ENCODE measurements around the gene MAGEH1. TPM values are rescaled to one million over a fixed set of nuclear protein-coding genes. Genes with fewer than 3 reads are reported as not detected.

The MAGEH1 gene
- total and polyA plus RNA-seq, 9 of the 15 experiments (the other 6 are each of a cell fraction or from before 2014, with no cell fraction given): 3.7 to 14.9 (median 8.8) TPM

- peak; percentile 75 for ATAC-seq
- H3K27me3 ChIP-seq (ENCODE audit: control insufficient read depth in 2 of 2, insufficient read depth in 2 of 2, low read length in 2 of 2): no peaks in the 10 kb centered on the region
- ChIA-PET POLR2A (interaction anchor here (0.7 kb wide), 1 partner anchor 492 kb away, joined by 3 read pairs; no protein-coding TSS in a partner anchor), CTCF (ENCODE audit: low intra/inter-chr PET ratio) (no interaction called here)
- no peaks in the 10 kb centered on the region for H3K36me3 ChIP-seq (ENCODE audit: control insufficient read depth, insufficient read depth, low read length)
- BruUV-seq (replicated peaks): TSS peak; percentile 93
- peaks cover 6 to 11% of the 10 kb centered on the region in 2 experiments; a peak in 4 of 5 replicates for H3K4me1 ChIP-seq (replicated peaks in 1 of 2; ENCODE audit: control insufficient read depth in 2 of 2, insufficient read depth in 2 of 2, low read length in 2 of 2)
- peak overlapping the region; percentile 90 for H2AFZ ChIP-seq (ENCODE audit: low read depth, low read length)
- intact Hi-C loops (cut with micrococcal nuclease): no loop called here
- H4K20me1 ChIP-seq (replicated peaks; ENCODE audit: control insufficient read depth, insufficient read depth, low read length): no peaks in the 10 kb centered on the region
- FAIRE-seq: no peak
- peak overlapping the region; percentile 71 for H3K4me2 ChIP-seq (ENCODE audit: insufficient read depth, low read length)
- no peaks in the 10 kb centered on the region; the same call in 1 of the 3 replicates for H3K79me2 ChIP-seq (ENCODE audit: control insufficient read depth, insufficient read depth, low read length)
- WGBS (ENCODE audit: insufficient coverage, low coverage, missing lambda C conversion rate): 11% methylated on average over 13 of the region's 54 CpGs
- in situ Hi-C loops (cut with MboI): no loop called here
- DNase-seq (ENCODE audit: extremely low read depth in 1 of 4, low spot score in 3 of 4): peak; percentile 36 to 56 (median 51)
- no peaks in the 10 kb centered on the region for H3K9me3 ChIP-seq (replicated peaks; ENCODE audit: control insufficient read depth, insufficient read depth, low read depth, low read length)
- H3K27ac ChIP-seq (ENCODE audit: extremely low read depth, low read depth, low read length): peak overlapping the region; percentile 88
- no peaks in the 10 kb centered on the region for H3K9me1 ChIP-seq (ENCODE audit: control insufficient read depth, insufficient read depth, low read length)
- H3K4me3 ChIP-seq: peak overlapping the region; percentile 61
- peak overlapping the region; percentile 75 to 92 for H3K9ac ChIP-seq (ENCODE audit: insufficient read depth in 1 of 2, low read depth in 2 of 2, low read length in 2 of 2)
- no peak for TF ChIP-seq ZBTB9 (CRISPR knock-in tag; IDR thresholded peaks at IDR 0.05)
- TF ChIP-seq CHD4 (IDR thresholded peaks at IDR 0.05; ENCODE audit: insufficient read depth, insufficient replicate concordance, low read depth, low read length, poor library complexity, severe bottlenecking): no peak
- no peak for TF ChIP-seq THRA (IDR thresholded peaks at IDR 0.05)
- TF ChIP-seq ZNF57 (CRISPR knock-in tag; IDR thresholded peaks at IDR 0.05): no peak
- no peak for TF ChIP-seq ZNF780A (CRISPR knock-in tag; IDR thresholded peaks at IDR 0.05)
- no peak for TF ChIP-seq HNRNPH1 (optimal IDR thresholded peaks at IDR 0.05; ENCODE audit: low read depth, low read length)
- no peak for TF ChIP-seq HDAC6 (IDR thresholded peaks at IDR 0.05; ENCODE audit: low read depth, low read length)
- no peak for TF ChIP-seq E2F4 (CRISPR knock-in tag; IDR thresholded peaks at IDR 0.05; ENCODE audit: low read depth)
- TF ChIP-seq CTCFL (IDR thresholded peaks at IDR 0.05; ENCODE audit: borderline replicate concordance, insufficient read depth, low read depth, low read length, poor library complexity, severe bottlenecking): no peak
- no peak for TF ChIP-seq ZNF280A (IDR thresholded peaks at IDR 0.05; ENCODE audit: low read depth, partially characterized antibody)
- TF ChIP-seq HDAC1 (IDR thresholded peaks at IDR 0.05): no peak
Measured at GRCh38 chrX:55488593-55489313, 36.8 kb downstream of the MAGEH1 start.

All from K562 (cell line).